ENCODE data around the gene AP2B1.

The AP2B1 gene

GRCh38 chr17:35603674-35604073 lies 16.6 kb downstream of the AP2B1 start:
- Histone ChIP-seq H3K79me2 (ENCODE audit: control insufficient read depth, low read length) (no peaks in the 10 kb centered on the region), H3K36me3 (ENCODE audit: control insufficient read depth, low read length) (peaks cover 43% of the 10 kb centered on the region), H3K9me2 (replicated peaks; ENCODE audit: control insufficient read depth, low read length) (no peaks in the 10 kb centered on the region), H4K20me1 (ENCODE audit: control insufficient read depth, insufficient read depth, low read depth, low read length) (no peaks in the 10 kb centered on the region), H3K27me3 (ENCODE audit: control insufficient read depth, low read length) (no peaks in the 10 kb centered on the region), H3K4me3 (ENCODE audit: low read length) (no peak overlapping the region), H3K4me2 (ENCODE audit: low read length) (no peak overlapping the region), H3K4me1 (ENCODE audit: control insufficient read depth, low read length) (no peaks in the 10 kb centered on the region), H3F3A (ENCODE audit: control insufficient read depth, insufficient read depth) (no peaks in the 10 kb centered on the region), H3K9me3 (ENCODE audit: control insufficient read depth, insufficient read depth, low read length) (no peaks in the 10 kb centered on the region), H3K27ac (ENCODE audit: low read depth, low read length) (no peak overlapping the region)
- TF ChIP-seq CTCF (IDR thresholded peaks at IDR 0.05; ENCODE audit: low read depth, low read length, poor library complexity, severe bottlenecking) (no peak), EZH2phosphoT487 (IDR thresholded peaks at IDR 0.05; ENCODE audit: borderline replicate concordance, low read length) (no peak)

- Histone ChIP-seq H3K9me2 (replicated peaks; ENCODE audit: control insufficient read depth, low read length) (no peaks in the 10 kb centered on the region), H3K4me1 (ENCODE audit: control insufficient read depth, low read length) (no peaks in the 10 kb centered on the region), H3K27me3 (ENCODE audit: control insufficient read depth, low read length) (no peaks in the 10 kb centered on the region), H3K36me3 (ENCODE audit: control insufficient read depth, low read length) (peaks cover 39% of the 10 kb centered on the region), H3K27ac (ENCODE audit: low read depth, low read length) (no peak overlapping the region), H3K4me2 (ENCODE audit: low read length) (no peak overlapping the region), H3K4me3 (ENCODE audit: low read length) (no peak overlapping the region), H3K9me3 (ENCODE audit: control insufficient read depth, insufficient read depth, low read length) (no peaks in the 10 kb centered on the region), H3F3A (ENCODE audit: control insufficient read depth, insufficient read depth) (no peaks in the 10 kb centered on the region), H4K20me1 (ENCODE audit: control insufficient read depth, insufficient read depth, low read depth, low read length) (no peaks in the 10 kb centered on the region), H3K79me2 (ENCODE audit: control insufficient read depth, low read length) (no peaks in the 10 kb centered on the region)
- TF ChIP-seq EZH2phosphoT487 (IDR thresholded peaks at IDR 0.05; ENCODE audit: borderline replicate concordance, low read length), result no peak
- TF ChIP-seq CTCF (IDR thresholded peaks at IDR 0.05; ENCODE audit: low read depth, low read length, poor library complexity, severe bottlenecking), result no peak
These were observed 18.6 kb downstream of the AP2B1 start for GRCh38 chr17:35605678-35606077.

DNA sequence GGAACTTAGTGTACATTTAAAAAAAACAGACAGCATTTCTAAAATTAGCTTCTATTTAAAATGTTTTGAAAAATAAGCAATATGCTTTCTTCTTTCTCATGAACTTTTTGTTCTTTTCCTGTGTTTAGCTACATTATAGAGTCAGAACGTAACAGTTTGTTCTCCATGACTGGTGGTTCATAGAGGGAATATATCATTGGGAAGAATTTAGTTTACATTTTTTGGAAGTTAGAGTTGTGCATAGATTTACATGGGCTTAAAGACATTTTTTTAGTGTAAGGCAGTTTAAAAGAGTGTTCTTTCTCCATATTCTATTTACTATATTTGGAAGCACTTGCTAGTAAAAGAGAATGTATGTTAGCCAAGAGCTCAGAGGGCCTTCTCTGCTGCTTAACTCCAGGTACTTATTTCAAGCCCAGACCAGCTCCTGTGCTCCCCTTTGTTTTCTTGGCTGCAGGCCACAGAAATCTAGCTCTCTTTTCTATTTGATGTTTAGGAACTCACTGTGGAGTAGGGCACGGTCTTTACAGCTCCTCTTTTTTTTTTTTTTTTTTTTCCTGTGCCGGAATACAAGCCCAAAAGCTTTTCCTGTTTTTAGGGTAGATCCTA lies 20.2 kb downstream of the AP2B1 start:
- no peaks in the 10 kb centered on the region for H3F3A ChIP-seq (ENCODE audit: control insufficient read depth, insufficient read depth)
- H3K36me3 ChIP-seq (ENCODE audit: control insufficient read depth, low read length), result peaks cover 41% of the 10 kb centered on the region
- H3K4me1 ChIP-seq (ENCODE audit: control insufficient read depth, low read length), result no peaks in the 10 kb centered on the region
- H3K9me3 ChIP-seq (ENCODE audit: control insufficient read depth, insufficient read depth, low read length), result no peaks in the 10 kb centered on the region
- H3K4me3 ChIP-seq (ENCODE audit: low read length), result no peak overlapping the region
- no peaks in the 10 kb centered on the region for H3K27me3 ChIP-seq (ENCODE audit: control insufficient read depth, low read length)
- TF ChIP-seq CTCF (IDR thresholded peaks at IDR 0.05; ENCODE audit: low read depth, low read length, poor library complexity, severe bottlenecking) (no peak), EZH2phosphoT487 (IDR thresholded peaks at IDR 0.05; ENCODE audit: borderline replicate concordance, low read length) (no peak)
- H4K20me1 ChIP-seq (ENCODE audit: control insufficient read depth, insufficient read depth, low read depth, low read length), result no peaks in the 10 kb centered on the region
- no peaks in the 10 kb centered on the region for H3K79me2 ChIP-seq (ENCODE audit: control insufficient read depth, low read length)
- no peaks in the 10 kb centered on the region for H3K9me2 ChIP-seq (replicated peaks; ENCODE audit: control insufficient read depth, low read length)
- H3K4me2 ChIP-seq (ENCODE audit: low read length), result no peak overlapping the region
- H3K27ac ChIP-seq (ENCODE audit: low read depth, low read length), result no peak overlapping the region

Measured in DOHH2 (cell line).